KMS-11 (cell line): ENCODE measurements around the gene REXO4.
"Not testable (repeated sequence)": the region's sequence is repeated elsewhere in the genome, so short reads cannot be mapped to it uniquely, and the experiment has no call there.

Experiments
- H2AFZ ChIP-seq: fragments of 200-600 bp; sonication (generic); 2 replicates; pipeline ENCODE4 v1.6.1; 2016; ENCODE audit warnings: antibody characterized with exemption, mixed run types, low read depth
- H3K27ac ChIP-seq: fragments of 200-600 bp; sonication (generic); 2 replicates; pipeline ENCODE4 v1.6.1; 2016; ENCODE audit warnings: mild to moderate bottlenecking, mixed run types
- H3K27me3 ChIP-seq: fragments of 200-600 bp; sonication (generic); 2 replicates; pipeline ENCODE4 v1.6.1; 2017; ENCODE audit warnings: mild to moderate bottlenecking, low read depth, mixed run types, moderate library complexity; ENCODE audit not compliant: insufficient read depth
- H3K36me3 ChIP-seq: fragments of 200-600 bp; sonication (generic); 2 replicates; pipeline ENCODE4 v1.6.1; 2017; ENCODE audit warnings: mild to moderate bottlenecking, mixed run types; ENCODE audit not compliant: insufficient read depth
- H3K4me1 ChIP-seq: fragments of 200-600 bp; sonication (generic); 2 replicates; pipeline ENCODE4 v1.6.1; 2016; ENCODE audit warnings: mild to moderate bottlenecking, low read depth, mixed run types; ENCODE audit not compliant: poor library complexity, severe bottlenecking
- H3K4me2 ChIP-seq: fragments of 200-600 bp; sonication (generic); 2 replicates; pipeline ENCODE4 v1.7.0; 2016; ENCODE audit warnings: mild to moderate bottlenecking, mixed run types
- H3K4me3 ChIP-seq: fragments of 200-600 bp; sonication (generic); IDR thresholded peaks from 2 replicates; pipeline ENCODE4 v1.6.1; 2017; ENCODE audit warnings: low read depth, low read length, mixed read lengths; ENCODE audit not compliant: insufficient read depth
- H3K79me2 ChIP-seq: fragments of 200-600 bp; sonication (generic); 2 replicates; pipeline ENCODE4 v1.6.1; 2016; ENCODE audit warnings: low read depth, mixed run types; ENCODE audit not compliant: insufficient read depth
- H3K9ac ChIP-seq: fragments of 200-600 bp; sonication (generic); 2 replicates; pipeline ENCODE4 v1.6.1; 2016; ENCODE audit warnings: mild to moderate bottlenecking, mixed run types
- H4K20me1 ChIP-seq: fragments of 200-600 bp; sonication (generic); 2 replicates; pipeline ENCODE4 v1.6.1; 2016; ENCODE audit warnings: mild to moderate bottlenecking, mixed run types; ENCODE audit not compliant: insufficient read depth
- CTCF ChIP-seq: fragments of 200-600 bp; sonication (generic); conservative IDR thresholded peaks from 2 replicates; pipeline ENCODE4 v1.6.1; 2017; ENCODE audit warnings: low read depth, mild to moderate bottlenecking, antibody characterized with exemption, low read length, moderate library complexity, mixed read lengths

Gene REXO4

GRCh38 chr9:133377721-133378216, 40.0 kb downstream of the REXO4 start:
- Histone ChIP-seq H2AFZ (no peak overlapping the region), H3K36me3 (no peaks in the 10 kb centered on the region), H4K20me1 (no peaks in the 10 kb centered on the region), H3K4me3 (no peak overlapping the region), H3K4me2 (no peak overlapping the region), H3K27me3 (no peaks in the 10 kb centered on the region; the same call in 1 of the 2 replicates), H3K27ac (no peak overlapping the region), H3K79me2 (peaks cover 29% of the 10 kb centered on the region), H3K4me1 (peaks cover 10% of the 10 kb centered on the region), H3K9ac (no peak overlapping the region)
- TF ChIP-seq CTCF = no peak

- not testable (repeated sequence) for H3K9ac ChIP-seq, H3K4me2 ChIP-seq, H3K36me3 ChIP-seq
Observed at GRCh38 chr9:133377280-133377679, 40.5 kb downstream of the REXO4 start.

GRCh38 chr9:133375724-133376654, 41.8 kb downstream of the REXO4 start, which contains the start of the genes STKLD1 and SURF4:
TSS of gene STKLD1 (plus strand) at chr9:133376366. CDS start at chr9:133376474, 108 bp downstream.
TSS of gene SURF4 (minus strand) at chr9:133376060. CDS start at chr9:133375969, 91 bp downstream.
- no peak for TF ChIP-seq CTCF
- peaks cover 10% of the 10 kb centered on the region for H3K4me1 ChIP-seq
- H4K20me1 ChIP-seq = no peaks in the 10 kb centered on the region
- H3K27me3 ChIP-seq = no peaks in the 10 kb centered on the region; the same call in 1 of the 2 replicates
- peak within 1 kb of the TSS; percentile 95 for H3K4me2 ChIP-seq
- peaks cover 47% of the 10 kb centered on the region for H3K79me2 ChIP-seq
- H3K27ac ChIP-seq = peak within 1 kb of the TSS; percentile 76
- peak within 1 kb of the TSS; percentile 66 for H2AFZ ChIP-seq
- H3K4me3 ChIP-seq = no peak within 1 kb of the TSS
- peak within 1 kb of the TSS; percentile 86 for H3K9ac ChIP-seq
- H3K36me3 ChIP-seq = no peaks in the 10 kb centered on the region

More at GRCh38 chr9:133377280-133377679, 40.5 kb downstream of the REXO4 start:
- not testable (repeated sequence) for H3K27me3 ChIP-seq, H3K4me3 ChIP-seq, H2AFZ ChIP-seq, H4K20me1 ChIP-seq, H3K27ac ChIP-seq
- peaks cover 34% of the 10 kb centered on the region for H3K79me2 ChIP-seq
- peaks cover 10% of the 10 kb centered on the region for H3K4me1 ChIP-seq

GRCh38 chr9:133375116-133375723, 42.6 kb downstream of the REXO4 start:
- H3K4me2 ChIP-seq = peak overlapping the region; percentile 95
- H3K27ac ChIP-seq = peak overlapping the region; percentile 76
- no peaks in the 10 kb centered on the region for H4K20me1 ChIP-seq
- no peaks in the 10 kb centered on the region for H3K36me3 ChIP-seq
- no peak overlapping the region for H3K4me3 ChIP-seq
- peaks cover 10% of the 10 kb centered on the region for H3K4me1 ChIP-seq
- TF ChIP-seq CTCF = no peak
- peak overlapping the region; percentile 86 for H3K9ac ChIP-seq
- H3K27me3 ChIP-seq = no peaks in the 10 kb centered on the region; the same call in 1 of the 2 replicates
- peak overlapping the region; percentile 10 for H2AFZ ChIP-seq
- peaks cover 55% of the 10 kb centered on the region for H3K79me2 ChIP-seq
